IMR-90 (cell line): ENCODE measurements around the gene WNK1. TPM values are rescaled to one million over a fixed set of nuclear protein-coding genes. Genes with fewer than 3 reads are reported as not detected.

ENCODE experiments used
- ATAC-seq: fragments of 200-7000 bp; cut with Tn5 transposase; 2 replicates; pipeline ENCODE4 v1.9.1; 2020; ENCODE audit warnings: low read depth, mild to moderate bottlenecking, moderate library complexity
- BruUV-seq: library from RNA; stranded (reverse); fragments of 400-500 nt; replicated peaks from 2 replicates; lab custom pipeline; 2021; lab: Mats Ljungman, UMichigan
- CTCF ChIA-PET: fragments of 300-600 bp; formaldehyde crosslinking; extraction: SDS; loops from one replicate; lab custom pipeline; 2021; ENCODE audit warnings: antibody characterized with exemption; lab: Yijun Ruan, JAX
- POLR2A ChIA-PET: fragments of 300-600 bp; sonication (Branson Sonifier 250); formaldehyde crosslinking; loops from one replicate; lab custom pipeline; 2022; ENCODE audit warnings: antibody characterized with exemption; ENCODE audit not compliant: unreplicated experiment; lab: Charles Lee
- DNase-seq: peaks from one replicate; pipeline ENCODE4 v3.0.0; 2013
- H2AFZ ChIP-seq: replicated peaks from 2 replicates; pipeline ENCODE3; 2013; ENCODE audit warnings: low read length, mild to moderate bottlenecking; ENCODE audit not compliant: poor library complexity
- H2AK5ac ChIP-seq: 2 replicates; pipeline ENCODE4 v1.6.1; 2013; ENCODE audit warnings: low read depth, low read length, inconsistent platforms
- H2AK9ac ChIP-seq: replicated peaks from 2 replicates; pipeline ENCODE3; 2013; ENCODE audit warnings: mild to moderate bottlenecking, low read depth, low read length, moderate library complexity; ENCODE audit not compliant: poor library complexity
- H2BK120ac ChIP-seq: 2 replicates; pipeline ENCODE4 v1.6.1; 2013; ENCODE audit warnings: low read depth, low read length, inconsistent platforms
- H2BK15ac ChIP-seq: 3 replicates; pipeline ENCODE4 v1.6.1; 2013; ENCODE audit warnings: low read depth, low read length, inconsistent platforms
- H2BK20ac ChIP-seq: 2 replicates; pipeline ENCODE4 v1.6.1; 2013; ENCODE audit warnings: low read depth, mild to moderate bottlenecking, inconsistent platforms, low read length, moderate library complexity
- H2BK5ac ChIP-seq: 2 replicates; pipeline ENCODE4 v1.6.1; 2013; ENCODE audit warnings: mild to moderate bottlenecking, low read depth, low read length, inconsistent platforms; ENCODE audit not compliant: poor library complexity, severe bottlenecking
- H3K14ac ChIP-seq: replicated peaks from 2 replicates; pipeline ENCODE4 v1.6.1; 2013; ENCODE audit warnings: low read depth, low read length, inconsistent platforms
- H3K18ac ChIP-seq: 2 replicates; pipeline ENCODE4 v1.6.1; 2013; ENCODE audit warnings: low read depth, low read length, control low read depth
- H3K23ac ChIP-seq: 2 replicates; pipeline ENCODE4 v1.6.1; 2013; ENCODE audit warnings: low read depth, low read length, inconsistent platforms
- H3K27ac ChIP-seq: 2 replicates; pipeline ENCODE4 v1.5.1; 2013; ENCODE audit warnings: mild to moderate bottlenecking, control low read depth, low read length; ENCODE audit not compliant: insufficient read depth
- H3K27me3 ChIP-seq: 2 replicates; pipeline ENCODE4 v1.6.1; 2013; ENCODE audit warnings: low read length; ENCODE audit not compliant: control insufficient read depth, insufficient read depth
- H3K36me3 ChIP-seq: 2 replicates; pipeline ENCODE4 v1.6.1; 2013; ENCODE audit warnings: low read length, mixed read lengths; ENCODE audit not compliant: control insufficient read depth, insufficient read depth
- H3K4ac ChIP-seq: 2 replicates; pipeline ENCODE4 v1.6.1; 2013; ENCODE audit warnings: low read depth, low read length, inconsistent platforms
- H3K4me1 ChIP-seq: 2 replicates; pipeline ENCODE4 v1.6.1; 2013; ENCODE audit warnings: low read length, mixed read lengths; ENCODE audit not compliant: control insufficient read depth, insufficient read depth
- H3K4me2 ChIP-seq: 2 replicates; pipeline ENCODE4 v1.6.1; 2013; ENCODE audit warnings: low read depth, mild to moderate bottlenecking, control low read depth, low read length, moderate library complexity
- H3K4me3 ChIP-seq: 2 replicates; pipeline ENCODE4 v1.5.1; 2013; ENCODE audit warnings: low read depth, mild to moderate bottlenecking, control low read depth, low read length, moderate library complexity; ENCODE audit not compliant: insufficient read depth
- H3K56ac ChIP-seq: 2 replicates; pipeline ENCODE4 v1.6.1; 2013; ENCODE audit warnings: low read length, inconsistent platforms; ENCODE audit not compliant: insufficient read depth; ENCODE audit errors: extremely low read depth
- H3K79me1 ChIP-seq, 2 experiments: 2 replicates each; pipeline ENCODE4 v1.6.1; 2013; ENCODE audit warnings: low read length in 2 of 2, inconsistent platforms in 1 of 2, low read depth in 1 of 2
- H3K9ac ChIP-seq: 2 replicates; pipeline ENCODE4 v1.6.1; 2013; ENCODE audit warnings: low read depth, low read length, control low read depth
- H3K9me1 ChIP-seq: 2 replicates; pipeline ENCODE4 v1.6.1; 2013; ENCODE audit warnings: low read length, inconsistent platforms; ENCODE audit not compliant: insufficient read depth
- H3K9me3 ChIP-seq: 2 replicates; pipeline ENCODE4 v1.6.1; 2013; ENCODE audit warnings: low read length; ENCODE audit not compliant: control insufficient read depth, insufficient read depth
- H4K20me1 ChIP-seq: 2 replicates; pipeline ENCODE4 v1.6.1; 2013; ENCODE audit warnings: low read length, inconsistent platforms; ENCODE audit not compliant: insufficient read depth
- H4K5ac ChIP-seq: 2 replicates; pipeline ENCODE4 v1.6.1; 2013; ENCODE audit warnings: mild to moderate bottlenecking, low read depth, low read length, control low read depth
- H4K8ac ChIP-seq, 2 experiments: 2 replicates each; pipeline ENCODE4 v1.6.1; 2013; ENCODE audit warnings: low read depth in 2 of 2, low read length in 2 of 2, control low read depth in 1 of 2, inconsistent platforms in 1 of 2
- H4K91ac ChIP-seq: 2 replicates; pipeline ENCODE4 v1.6.1; 2013; ENCODE audit warnings: low read depth, low read length, inconsistent platforms; ENCODE audit not compliant: insufficient read depth
- BHLHE40 ChIP-seq: fragments of 150-350 bp; IDR thresholded peaks from 2 replicates; pipeline ENCODE4 v1.6.1; 2016; ENCODE audit warnings: mild to moderate bottlenecking, low read depth, low read length
- FOS ChIP-seq: fragments of 150-350 bp; IDR thresholded peaks from 2 replicates; pipeline ENCODE4 v1.6.1; 2016; ENCODE audit warnings: low read depth, low read length
- MAZ ChIP-seq: IDR thresholded peaks from 2 replicates; pipeline ENCODE4 v1.6.1; 2012; ENCODE audit warnings: low read depth, mild to moderate bottlenecking, low read length, improper control_type of control experiment, moderate library complexity, borderline replicate concordance
- MXI1 ChIP-seq: IDR thresholded peaks from 2 replicates; pipeline ENCODE4 v1.6.1; 2012; ENCODE audit warnings: low read depth, mild to moderate bottlenecking, low read length, moderate library complexity, borderline replicate concordance
- RAD21 ChIP-seq: IDR thresholded peaks from 2 replicates; pipeline ENCODE4 v1.6.1; 2012; ENCODE audit warnings: low read length, improper control_type of control experiment
- SMC3 ChIP-seq: fragments of 150-350 bp; IDR thresholded peaks from 2 replicates; pipeline ENCODE4 v1.6.1; 2016; ENCODE audit warnings: low read depth, mild to moderate bottlenecking, antibody characterized with exemption, low read length, moderate library complexity
- WGBS, 2 experiments: methylation state at CpG; one replicate each; pipeline versions ENCODE4 v1.1.5 to v1.1.7; 2013; ENCODE audit warnings: missing lambda C conversion rate in 2 of 2; ENCODE audit not compliant: insufficient read length in 1 of 2; ENCODE audit errors: extremely low coverage in 2 of 2; 5-methylcytosine and 5-hydroxymethylcytosine counted together
- dilution Hi-C: fragments of 300-500 bp; cut with HindIII; formaldehyde crosslinking; loops from one replicate; pipeline ENCODE4 v1.14.3; 2018; ENCODE audit warnings: low sequenced_read_pairs; ENCODE audit not compliant: unreplicated experiment
- in situ Hi-C: fragments of 300-500 bp; cut with MboI; formaldehyde crosslinking; loops from 3 replicates; pipeline ENCODE4 v1.14.3; 2019; ENCODE audit warnings: low sequenced_read_pairs, inconsistent platforms, mixed read lengths
- intact Hi-C: fragments of 100-400 bp; cut with micrococcal nuclease; formaldehyde crosslinking; loops from 2 replicates; pipeline ENCODE4 v1.10.0; 2022
- polyA plus RNA-seq, 3 experiments: library from polyadenylated mRNA; depleted of rRNA; stranded (reverse); fragments of >200 nt; gene quantifications; 2 replicates each; pipeline ENCODE4 v1.2.3, GENCODE V29; 2012; ENCODE audit warnings: low replicate concordance in 1 of 3
- total RNA-seq: library from RNA; depleted of rRNA; stranded (reverse); fragments of >200 nt; gene quantifications from 2 replicates; pipeline ENCODE4 v1.2.3, GENCODE V29; 2012
- TF ChIP-seq, protein P1 (sequence below): fragments of 150-350 bp; IDR thresholded peaks from 2 replicates; pipeline ENCODE4 v1.6.1; 2017; ENCODE audit warnings: mild to moderate bottlenecking, antibody characterized with exemption, low read length, low read depth
- TF ChIP-seq, protein P2 (sequence below): conservative IDR thresholded peaks from 2 replicates; pipeline ENCODE4 v1.5.1; 2012; ENCODE audit warnings: mild to moderate bottlenecking, low read depth, low read length, improper control_type of control experiment

WNK1 gene
- total and polyA plus RNA-seq, 2 of the 4 experiments (the other 2 are of a cell fraction): 36.9 to 42.8 TPM

DNA sequence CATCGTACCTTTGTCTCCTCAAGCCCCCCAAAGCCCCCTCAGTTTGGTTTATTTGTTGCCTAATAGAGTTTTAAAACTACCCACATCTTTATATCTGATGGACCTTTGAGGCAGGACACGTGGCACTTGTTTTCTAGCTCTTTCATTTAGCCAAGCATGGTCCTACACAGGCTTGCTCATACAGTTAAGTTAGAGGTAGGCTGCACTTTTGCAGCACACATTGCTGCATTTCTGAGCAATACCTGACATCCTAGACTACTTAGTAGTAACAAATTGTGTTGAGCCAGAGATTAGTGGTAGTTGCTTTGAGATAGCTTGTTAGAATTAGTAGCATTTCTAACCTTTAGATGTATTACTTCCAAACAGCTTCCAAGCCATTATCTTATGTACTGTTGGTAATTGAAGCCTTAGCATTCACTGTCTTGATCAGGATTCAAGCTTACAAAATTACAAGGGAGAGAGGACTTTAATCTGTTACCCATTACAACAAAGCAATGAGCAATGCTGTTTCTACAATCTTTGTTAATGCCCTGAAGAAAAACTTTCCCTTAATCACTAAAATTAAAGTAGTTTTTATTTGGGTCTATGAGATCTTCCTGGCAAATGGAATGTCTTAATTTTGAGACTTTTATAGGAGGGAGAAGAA lies 96.6 kb downstream of the WNK1 start:
- no CpG with 5 or more reads among the region's 2 CpGs for WGBS, 2 experiments
- H3K27ac ChIP-seq: no peak overlapping the region
- no peak overlapping the region for H4K91ac ChIP-seq
- no peak overlapping the region for H3K4ac ChIP-seq
- H3K4me2 ChIP-seq: no peak overlapping the region
- DNase-seq (no peak), ATAC-seq (no peak)
- no peak overlapping the region for H4K5ac ChIP-seq
- TF ChIP-seq MAZ: no peak
- TF ChIP-seq, protein P1, sequence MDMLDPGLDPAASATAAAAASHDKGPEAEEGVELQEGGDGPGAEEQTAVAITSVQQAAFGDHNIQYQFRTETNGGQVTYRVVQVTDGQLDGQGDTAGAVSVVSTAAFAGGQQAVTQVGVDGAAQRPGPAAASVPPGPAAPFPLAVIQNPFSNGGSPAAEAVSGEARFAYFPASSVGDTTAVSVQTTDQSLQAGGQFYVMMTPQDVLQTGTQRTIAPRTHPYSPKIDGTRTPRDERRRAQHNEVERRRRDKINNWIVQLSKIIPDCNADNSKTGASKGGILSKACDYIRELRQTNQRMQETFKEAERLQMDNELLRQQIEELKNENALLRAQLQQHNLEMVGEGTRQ: no peak
- no peak for TF ChIP-seq RAD21
- no peak for TF ChIP-seq FOS
- TF ChIP-seq, protein P2, sequence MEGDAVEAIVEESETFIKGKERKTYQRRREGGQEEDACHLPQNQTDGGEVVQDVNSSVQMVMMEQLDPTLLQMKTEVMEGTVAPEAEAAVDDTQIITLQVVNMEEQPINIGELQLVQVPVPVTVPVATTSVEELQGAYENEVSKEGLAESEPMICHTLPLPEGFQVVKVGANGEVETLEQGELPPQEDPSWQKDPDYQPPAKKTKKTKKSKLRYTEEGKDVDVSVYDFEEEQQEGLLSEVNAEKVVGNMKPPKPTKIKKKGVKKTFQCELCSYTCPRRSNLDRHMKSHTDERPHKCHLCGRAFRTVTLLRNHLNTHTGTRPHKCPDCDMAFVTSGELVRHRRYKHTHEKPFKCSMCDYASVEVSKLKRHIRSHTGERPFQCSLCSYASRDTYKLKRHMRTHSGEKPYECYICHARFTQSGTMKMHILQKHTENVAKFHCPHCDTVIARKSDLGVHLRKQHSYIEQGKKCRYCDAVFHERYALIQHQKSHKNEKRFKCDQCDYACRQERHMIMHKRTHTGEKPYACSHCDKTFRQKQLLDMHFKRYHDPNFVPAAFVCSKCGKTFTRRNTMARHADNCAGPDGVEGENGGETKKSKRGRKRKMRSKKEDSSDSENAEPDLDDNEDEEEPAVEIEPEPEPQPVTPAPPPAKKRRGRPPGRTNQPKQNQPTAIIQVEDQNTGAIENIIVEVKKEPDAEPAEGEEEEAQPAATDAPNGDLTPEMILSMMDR: no peak
- TF ChIP-seq MXI1: no peak
- TF ChIP-seq SMC3: no peak
- no peak for TF ChIP-seq BHLHE40
- CTCF ChIA-PET: interaction anchor here (0.5 to 0.6 kb wide), 2 partner anchors 15 to 330 kb away, joined by 3 read pairs; no protein-coding TSS in a partner anchor
- no peak overlapping the region for H3K9ac ChIP-seq
- no peak overlapping the region for H2AK9ac ChIP-seq
- H3K27me3 ChIP-seq: no peaks in the 10 kb centered on the region
- no peaks in the 10 kb centered on the region for H3K36me3 ChIP-seq
- dilution Hi-C loops (no loop called here), in situ Hi-C loops (no loop called here), intact Hi-C loops (no loop called here)
- H3K18ac ChIP-seq: peak overlapping the region; percentile 35; the same call in 1 of the 2 replicates
- H2BK15ac ChIP-seq: no peak overlapping the region
- 0 out of 2 replicates have a peak, but pooled peaks cover 8% of the 10 kb centered on the region for H4K20me1 ChIP-seq
- H2AK5ac ChIP-seq: no peak overlapping the region
- H3K56ac ChIP-seq: no peak overlapping the region
- BruUV-seq: no TSS peak
- H3K79me1 ChIP-seq: peaks cover 14 to 41% of the 10 kb centered on the region in 2 experiments; a peak in 3 of 4 replicates
- H3K23ac ChIP-seq: no peak overlapping the region
- H2AFZ ChIP-seq: no peak overlapping the region
- no peak overlapping the region for H4K8ac ChIP-seq
- H3K14ac ChIP-seq: no peak overlapping the region
- H3K4me3 ChIP-seq: no peak overlapping the region
- no peaks in the 10 kb centered on the region for H3K9me1 ChIP-seq
- no peak overlapping the region for H2BK5ac ChIP-seq
- peaks cover 3% of the 10 kb centered on the region; the same call in 1 of the 2 replicates for H3K4me1 ChIP-seq
- H3K9me3 ChIP-seq: no peaks in the 10 kb centered on the region
- no peak overlapping the region for H2BK20ac ChIP-seq
- POLR2A ChIA-PET: no interaction called here
- no peak overlapping the region for H2BK120ac ChIP-seq
